ENCODE measurements around the gene FKBP1B.
"Not testable (repeated sequence)": the region's sequence is repeated elsewhere in the genome, so short reads cannot be mapped to it uniquely, and the experiment has no call there.

Gene FKBP1B

GRCh38 chr2:24105816-24106215 lies 56.3 kb downstream of the FKBP1B start:
- DNase-seq = no peak

DNA sequence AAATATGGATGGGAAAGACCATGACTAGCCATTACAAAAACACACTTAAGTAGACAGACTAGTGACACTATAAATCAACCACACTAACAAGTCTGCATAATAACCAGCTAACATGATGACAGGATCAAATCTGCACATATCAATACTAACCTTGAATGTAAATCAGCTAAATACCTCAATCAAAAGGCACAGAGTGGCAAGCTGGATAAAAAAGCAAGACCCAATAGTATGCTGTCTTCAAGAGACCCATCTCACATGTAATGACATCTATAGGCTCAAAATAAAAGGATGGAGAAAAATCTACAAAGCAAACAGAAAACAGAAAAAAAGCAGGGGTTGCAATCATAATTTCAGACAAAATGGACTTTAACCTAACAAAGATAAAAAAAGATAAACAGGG lies 57.2 kb downstream of the FKBP1B start:
- DNase-seq = no peak

GRCh38 chr2:24107336-24107735 lies 57.8 kb downstream of the FKBP1B start:
- DNase-seq = no peak

GRCh38 chr2:24109431-24109830 lies 59.9 kb downstream of the FKBP1B start:
- DNase-seq = not testable (repeated sequence)

GRCh38 chr2:24110660-24111303 lies 61.2 kb downstream of the FKBP1B start:
- DNase-seq = no peak

GRCh38 chr2:24111407-24111901 lies 61.9 kb downstream of the FKBP1B start:
- DNase-seq = no peak

Data from stimulated activated CD4-positive, alpha-beta T cell treated with anti-CD3 and anti-CD28 coated beads, Interleukin-1b, Interleukin-23, amount 100 ng/mL, for 48 hours (primary cell).